ENCODE data around the gene TIMM13.

GRCh38 chr19:2426611-2427428 is 566 bp downstream of the TIMM13 start:
- TF ChIP-seq CTCF (IDR thresholded peaks at IDR 0.05) (no peak), POLR2A (IDR thresholded peaks at IDR 0.05) (no peak)

Measured in lower leg skin (tissue), 3 donors.